Measurements from ENCODE around the gene STK32A. TPM values are rescaled to one million over a fixed set of nuclear protein-coding genes. Genes with fewer than 3 reads are reported as not detected.

The STK32A gene
- total RNA-seq, 2 experiments from 2014 or later = not detected

DNA sequence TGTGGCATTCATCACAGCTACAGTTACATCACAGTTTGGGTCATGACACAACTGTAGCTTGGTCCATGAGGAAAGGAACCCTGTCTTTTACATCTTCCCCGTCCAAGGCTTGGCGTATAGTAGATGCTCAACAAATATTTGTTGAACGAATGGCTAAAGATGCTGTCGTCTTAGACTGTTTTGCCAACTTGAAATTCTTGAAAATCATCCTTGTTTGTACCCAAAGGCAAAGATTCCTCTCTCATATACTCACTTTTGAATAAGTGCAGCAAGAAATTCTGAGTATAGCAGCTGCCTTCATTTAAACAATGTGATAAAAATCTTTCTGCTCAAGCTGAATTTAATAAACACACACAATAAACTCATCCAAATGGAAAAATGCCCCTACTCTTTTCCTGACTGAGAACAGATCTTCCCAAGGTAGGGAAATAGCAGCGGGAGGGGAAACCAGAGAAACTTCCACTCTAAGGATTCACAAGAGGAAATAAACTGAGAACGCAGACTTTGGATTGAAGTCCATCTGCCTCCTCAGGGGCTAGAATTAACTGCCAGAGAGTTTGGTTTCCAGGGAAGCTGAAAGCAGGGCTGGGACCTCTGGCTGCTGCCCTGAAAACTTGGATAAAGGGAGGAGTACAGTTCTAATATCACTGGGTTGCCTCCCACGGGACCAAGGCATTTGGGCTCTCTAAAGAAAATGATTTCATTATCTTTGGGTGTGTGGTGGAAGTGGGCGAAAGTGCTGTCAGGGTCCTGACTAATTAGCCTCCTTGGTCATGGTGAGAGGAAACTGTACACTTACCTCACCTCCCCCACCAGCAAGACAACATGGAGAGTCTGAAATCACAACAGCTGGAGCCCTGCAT lies 175.9 kb downstream of the STK32A start:
- CTCF ChIA-PET = no interaction called here
- Histone ChIP-seq H3K36me3 (ENCODE audit: insufficient read depth, low read length) (no peaks in the 10 kb centered on the region), H3K27ac (ENCODE audit: low read depth in 1 of 2, low read length in 2 of 2) (no peak overlapping the region), H3K27me3 (ENCODE audit: control insufficient read depth in 1 of 2, insufficient read depth in 2 of 2, low read length in 2 of 2) (no peaks in the 10 kb centered on the region), H3K4me1 (ENCODE audit: insufficient read depth, low read length) (no peaks in the 10 kb centered on the region), H3K4me3 (ENCODE audit: low read length) (no peak overlapping the region), H3K9me3 (ENCODE audit: control insufficient read depth in 1 of 2, insufficient read depth in 1 of 2, low read length in 2 of 2) (no peaks in the 10 kb centered on the region)
- intact Hi-C loops (cut with DNase I, micrococcal nuclease) = no loop called here
- ATAC-seq (ENCODE audit: poor library complexity) (no peak), DNase-seq (no peak)
- H3K4me1 Mint-ChIP-seq (ENCODE audit: low read depth) = no peaks in the 10 kb centered on the region
- POLR2A ChIA-PET = no interaction called here
- no peaks in the 10 kb centered on the region for H3K36me3 Mint-ChIP-seq (ENCODE audit: low read depth)
- TF ChIP-seq, protein P1, sequence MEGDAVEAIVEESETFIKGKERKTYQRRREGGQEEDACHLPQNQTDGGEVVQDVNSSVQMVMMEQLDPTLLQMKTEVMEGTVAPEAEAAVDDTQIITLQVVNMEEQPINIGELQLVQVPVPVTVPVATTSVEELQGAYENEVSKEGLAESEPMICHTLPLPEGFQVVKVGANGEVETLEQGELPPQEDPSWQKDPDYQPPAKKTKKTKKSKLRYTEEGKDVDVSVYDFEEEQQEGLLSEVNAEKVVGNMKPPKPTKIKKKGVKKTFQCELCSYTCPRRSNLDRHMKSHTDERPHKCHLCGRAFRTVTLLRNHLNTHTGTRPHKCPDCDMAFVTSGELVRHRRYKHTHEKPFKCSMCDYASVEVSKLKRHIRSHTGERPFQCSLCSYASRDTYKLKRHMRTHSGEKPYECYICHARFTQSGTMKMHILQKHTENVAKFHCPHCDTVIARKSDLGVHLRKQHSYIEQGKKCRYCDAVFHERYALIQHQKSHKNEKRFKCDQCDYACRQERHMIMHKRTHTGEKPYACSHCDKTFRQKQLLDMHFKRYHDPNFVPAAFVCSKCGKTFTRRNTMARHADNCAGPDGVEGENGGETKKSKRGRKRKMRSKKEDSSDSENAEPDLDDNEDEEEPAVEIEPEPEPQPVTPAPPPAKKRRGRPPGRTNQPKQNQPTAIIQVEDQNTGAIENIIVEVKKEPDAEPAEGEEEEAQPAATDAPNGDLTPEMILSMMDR (IDR thresholded peaks at IDR 0.05) = no peak
- H3K9me3 Mint-ChIP-seq = no peaks in the 10 kb centered on the region
- H3K27me3 Mint-ChIP-seq = peaks cover 7% of the 10 kb centered on the region
- no peak overlapping the region for H3K4me3 Mint-ChIP-seq
- no peak overlapping the region for H3K27ac Mint-ChIP-seq

GRCh38 chr5:147411359-147412319 lies 176.8 kb downstream of the STK32A start:
- CTCF ChIA-PET = no interaction called here

GRCh38 chr5:147412561-147412960 lies 177.7 kb downstream of the STK32A start:
- Histone ChIP-seq H3K4me1 (ENCODE audit: insufficient read depth, low read length) (no peaks in the 10 kb centered on the region), H3K27me3 (ENCODE audit: control insufficient read depth in 1 of 2, insufficient read depth in 2 of 2, low read length in 2 of 2) (no peaks in the 10 kb centered on the region), H3K9me3 (ENCODE audit: control insufficient read depth in 1 of 2, insufficient read depth in 1 of 2, low read length in 2 of 2) (no peaks in the 10 kb centered on the region), H3K4me3 (ENCODE audit: low read length) (no peak overlapping the region), H3K36me3 (ENCODE audit: insufficient read depth, low read length) (no peaks in the 10 kb centered on the region), H3K27ac (ENCODE audit: low read depth in 1 of 2, low read length in 2 of 2) (no peak overlapping the region)
- Mint-ChIP-seq H3K27ac (no peak overlapping the region), H3K9me3 (no peaks in the 10 kb centered on the region), H3K4me1 (ENCODE audit: low read depth) (no peaks in the 10 kb centered on the region), H3K36me3 (ENCODE audit: low read depth) (no peaks in the 10 kb centered on the region), H3K27me3 (peaks cover 7% of the 10 kb centered on the region), H3K4me3 (no peak overlapping the region)
- no peak for DNase-seq
- CTCF ChIA-PET = no interaction called here
- POLR2A ChIA-PET = no interaction called here
- intact Hi-C loops (cut with DNase I, micrococcal nuclease) = no loop called here
- TF ChIP-seq, protein P1 (IDR thresholded peaks at IDR 0.05) = no peak
- ATAC-seq (ENCODE audit: poor library complexity) = no peak

More at GRCh38 chr5:147411359-147412319, 176.8 kb downstream of the STK32A start:
- Mint-ChIP-seq H3K4me3 (no peak overlapping the region), H3K27me3 (peaks cover 7% of the 10 kb centered on the region), H3K9me3 (no peaks in the 10 kb centered on the region), H3K4me1 (ENCODE audit: low read depth) (no peaks in the 10 kb centered on the region), H3K27ac (no peak overlapping the region), H3K36me3 (ENCODE audit: low read depth) (no peaks in the 10 kb centered on the region)
- intact Hi-C loops (cut with DNase I, micrococcal nuclease) = no loop called here
- no peaks in the 10 kb centered on the region for H3K27me3 ChIP-seq (ENCODE audit: control insufficient read depth in 1 of 2, insufficient read depth in 2 of 2, low read length in 2 of 2)
- no peak overlapping the region for H3K4me3 ChIP-seq (ENCODE audit: low read length)
- ATAC-seq (ENCODE audit: poor library complexity) (no peak), DNase-seq (no peak)
- TF ChIP-seq, protein P1 (IDR thresholded peaks at IDR 0.05) = no peak
- POLR2A ChIA-PET = no interaction called here
- no peaks in the 10 kb centered on the region for H3K4me1 ChIP-seq (ENCODE audit: insufficient read depth, low read length)
- no peak overlapping the region for H3K27ac ChIP-seq (ENCODE audit: low read depth in 1 of 2, low read length in 2 of 2)
- H3K9me3 ChIP-seq (ENCODE audit: control insufficient read depth in 1 of 2, insufficient read depth in 1 of 2, low read length in 2 of 2) = no peaks in the 10 kb centered on the region
- H3K36me3 ChIP-seq (ENCODE audit: insufficient read depth, low read length) = no peaks in the 10 kb centered on the region

Measured in CD4-positive, alpha-beta T cell (primary cell).